HG03280 (cell line): ENCODE data around the gene CELSR1.

Source experiments
- ATAC-seq: cut with Tn5 transposase; IDR thresholded peaks from one replicate; pipeline ENCODE4 v1.9.1; 2021; ENCODE audit warnings: mild to moderate bottlenecking, moderate library complexity; ENCODE audit not compliant: unreplicated experiment

CELSR1 gene

GRCh38 chr22:46355996-46356471 lies 181.4 kb downstream of the CELSR1 start:
- ATAC-seq: no peak

GRCh38 chr22:46355369-46355995 lies 181.9 kb downstream of the CELSR1 start:
- ATAC-seq: no peak

- no peak for ATAC-seq
Observed at GRCh38 chr22:46354993-46355305, 182.5 kb downstream of the CELSR1 start.

GRCh38 chr22:46354176-46354992 lies 183.0 kb downstream of the CELSR1 start:
- ATAC-seq: no peak

GRCh38 chr22:46353483-46354105 lies 183.8 kb downstream of the CELSR1 start:
- no peak for ATAC-seq

- ATAC-seq: no peak
Observed at GRCh38 chr22:46352691-46353386, 184.6 kb downstream of the CELSR1 start.

GRCh38 chr22:46352276-46352675 lies 185.1 kb downstream of the CELSR1 start:
- ATAC-seq: no peak

GRCh38 chr22:46351767-46352166 lies 185.7 kb downstream of the CELSR1 start:
- no peak for ATAC-seq

GRCh38 chr22:46351131-46351735 lies 186.2 kb downstream of the CELSR1 start:
- no peak for ATAC-seq

- no peak for ATAC-seq
Observed at GRCh38 chr22:46350646-46351045, 186.8 kb downstream of the CELSR1 start.

- no peak for ATAC-seq
Observed at GRCh38 chr22:46350121-46350520, 187.3 kb downstream of the CELSR1 start.

GRCh38 chr22:46349681-46350080 lies 187.7 kb downstream of the CELSR1 start:
- ATAC-seq: no peak

GRCh38 chr22:46349238-46349637 lies 188.2 kb downstream of the CELSR1 start:
- no peak for ATAC-seq

GRCh38 chr22:46348099-46348695 lies 189.2 kb downstream of the CELSR1 start:
- no peak for ATAC-seq

- ATAC-seq: no peak
Observed at GRCh38 chr22:46347646-46348045, 189.8 kb downstream of the CELSR1 start.

- ATAC-seq: no peak
Observed at GRCh38 chr22:46346680-46347405, 190.6 kb downstream of the CELSR1 start.

- ATAC-seq: no peak
Observed at GRCh38 chr22:46340676-46341075, 196.7 kb downstream of the CELSR1 start.

- ATAC-seq: no peak
Observed at GRCh38 chr22:46339956-46340355, 197.5 kb downstream of the CELSR1 start.

GRCh38 chr22:46338636-46339035 lies 198.8 kb downstream of the CELSR1 start:
- no peak for ATAC-seq

- no peak for ATAC-seq
Observed at GRCh38 chr22:46337870-46338269, 199.6 kb downstream of the CELSR1 start.
